Measurements from ENCODE around the gene NTMT1. TPM values are rescaled to one million over a fixed set of nuclear protein-coding genes. Genes with fewer than 3 reads are reported as not detected.

Gene NTMT1
- total and polyA plus RNA-seq, 7 donors = 67.5 to 178 (median 92.9) TPM

GRCh38 chr9:129664746-129665388 lies 38.9 kb downstream of the NTMT1 start:
- H3K27me3 ChIP-seq (ENCODE audit: insufficient read depth in 3 of 3, low read length in 2 of 3) = peaks cover 0 to 63% (median 18%) of the 10 kb centered on the region in 3 donors
- peak in 1 of 2 donors; percentile 30 for DNase-seq
- WGBS, 3 donors = 6 to 8% (median 8%) methylated on average over 25 to 36 of the region's 36 CpGs

GRCh38 chr9:129665389-129665775 lies 39.4 kb downstream of the NTMT1 start, which contains the start of gene PRRX2:
Gene PRRX2, plus strand, starts transcription at chr9:129665647. Its CDS starts 221 bp downstream, at chr9:129665868.
- peaks cover 0 to 68% (median 18%) of the 10 kb centered on the region in 3 donors for H3K27me3 ChIP-seq (ENCODE audit: insufficient read depth in 3 of 3, low read length in 2 of 3)

More at GRCh38 chr9:129664746-129665388, 38.9 kb downstream of the NTMT1 start:
- Histone ChIP-seq H3K4me3 (peak overlapping the region; percentile 47), H3K36me3 (ENCODE audit: insufficient read depth in 1 of 2, low read depth in 1 of 2) (no peaks in the 10 kb centered on the region), H3K4me1 (no peaks in the 10 kb centered on the region), H3K27ac (no peak overlapping the region), H3K9me3 (no peaks in the 10 kb centered on the region)
- TF ChIP-seq CTCF (IDR thresholded peaks at IDR 0.05) = no peak
- intact Hi-C loops (cut with DNase I) = no loop called here
- no peak for ATAC-seq

GRCh38 chr9:129665814-129666520 lies 40.0 kb downstream of the NTMT1 start:
- no peaks in the 10 kb centered on the region for H3K9me3 ChIP-seq
- no peaks in the 10 kb centered on the region for H3K36me3 ChIP-seq (ENCODE audit: insufficient read depth in 1 of 2, low read depth in 1 of 2)
- ATAC-seq (no peak), DNase-seq (no peak)
- peak overlapping the region; percentile 47 for H3K4me3 ChIP-seq
- no peak for TF ChIP-seq CTCF (IDR thresholded peaks at IDR 0.05)
- peaks cover 0 to 68% (median 19%) of the 10 kb centered on the region in 3 donors for H3K27me3 ChIP-seq (ENCODE audit: insufficient read depth in 3 of 3, low read length in 2 of 3)
- H3K27ac ChIP-seq = no peak overlapping the region
- 3% methylated on average over 52 to 88 of the region's 88 CpGs for WGBS, 3 donors
- no peaks in the 10 kb centered on the region for H3K4me1 ChIP-seq
- intact Hi-C loops (cut with DNase I) = no loop called here

More at GRCh38 chr9:129665389-129665775, 39.4 kb downstream of the NTMT1 start, which contains the start of gene PRRX2:
- peak in 1 of 4 donors; percentile 41 for ATAC-seq
- peak in 1 of 2 donors; percentile 56 for DNase-seq
- no peaks in the 10 kb centered on the region for H3K9me3 ChIP-seq
- H3K36me3 ChIP-seq (ENCODE audit: insufficient read depth in 1 of 2, low read depth in 1 of 2) = no peaks in the 10 kb centered on the region
- H3K27ac ChIP-seq = no peak within 1 kb of the TSS
- peak within 1 kb of the TSS; percentile 47 for H3K4me3 ChIP-seq
- 0 to 1% (median 1%) methylated on average over 5 to 37 of the region's 37 CpGs for WGBS, 3 donors
- TF ChIP-seq CTCF (IDR thresholded peaks at IDR 0.05) = no peak
- intact Hi-C loops (cut with DNase I) = no loop called here
- no peaks in the 10 kb centered on the region for H3K4me1 ChIP-seq

- H3K27ac ChIP-seq = no peak overlapping the region
- WGBS, 3 donors = 19 to 32% (median 22%) methylated on average over 11 to 13 of the region's 13 CpGs
- H3K27me3 ChIP-seq (ENCODE audit: insufficient read depth in 3 of 3, low read length in 2 of 3) = peaks cover 0 to 63% (median 20%) of the 10 kb centered on the region in 3 donors
These were observed 40.6 kb downstream of the NTMT1 start for GRCh38 chr9:129666575-129666974.

More at GRCh38 chr9:129666575-129666974, 40.6 kb downstream of the NTMT1 start:
- Histone ChIP-seq H3K9me3 (no peaks in the 10 kb centered on the region), H3K4me1 (no peaks in the 10 kb centered on the region), H3K4me3 (peak overlapping the region; percentile 32), H3K36me3 (ENCODE audit: insufficient read depth in 1 of 2, low read depth in 1 of 2) (no peaks in the 10 kb centered on the region)
- intact Hi-C loops (cut with DNase I) = no loop called here
- DNase-seq = no peak
- no peak for ATAC-seq
- no peak for TF ChIP-seq CTCF (IDR thresholded peaks at IDR 0.05)

All from psoas muscle (tissue), 8 donors.